ENCODE data around the gene HSPBP1.
"Not testable (repeated sequence)": the region's sequence is repeated elsewhere in the genome, so short reads cannot be mapped to it uniquely, and the experiment has no call there.

Gene HSPBP1

GRCh38 chr19:55231391-55232285 is 48.3 kb downstream of the HSPBP1 start:
- no peak for DNase-seq

GRCh38 chr19:55230780-55231179 is 49.1 kb downstream of the HSPBP1 start:
- DNase-seq: no peak

GRCh38 chr19:55230329-55230728 is 49.6 kb downstream of the HSPBP1 start:
- no peak for DNase-seq

GRCh38 chr19:55229789-55230182 is 50.1 kb downstream of the HSPBP1 start:
- no peak for DNase-seq

- DNase-seq: no peak
Observed at GRCh38 chr19:55229145-55229788, 50.6 kb downstream of the HSPBP1 start.

GRCh38 chr19:55228403-55229031 is 51.4 kb downstream of the HSPBP1 start, which contains the start of gene TMEM86B:
TMEM86B (minus strand) TSS chr19:55228763; CDS start chr19:55228741, 22 bp downstream.
- DNase-seq: no peak

- no peak for DNase-seq
Observed at GRCh38 chr19:55228015-55228391, 51.9 kb downstream of the HSPBP1 start.

- no peak for DNase-seq
Observed at GRCh38 chr19:55227241-55228014, 52.5 kb downstream of the HSPBP1 start.

GRCh38 chr19:55226788-55227187 is 53.1 kb downstream of the HSPBP1 start:
- DNase-seq: no peak

GRCh38 chr19:55226273-55226672 is 53.6 kb downstream of the HSPBP1 start:
- no peak for DNase-seq

GRCh38 chr19:55225415-55225958 is 54.4 kb downstream of the HSPBP1 start:
- DNase-seq: no peak

- DNase-seq: not testable (repeated sequence)
Observed at GRCh38 chr19:55224679-55225414, 55.1 kb downstream of the HSPBP1 start.

GRCh38 chr19:55224038-55224665 is 55.8 kb downstream of the HSPBP1 start:
- no peak for DNase-seq

GRCh38 chr19:55223291-55224037 is 56.4 kb downstream of the HSPBP1 start:
- no peak for DNase-seq

GRCh38 chr19:55220525-55220924 is 59.4 kb downstream of the HSPBP1 start:
- no peak for DNase-seq

GRCh38 chr19:55216461-55217198 is 63.3 kb downstream of the HSPBP1 start:
- DNase-seq: peak; percentile 54 to 78

GRCh38 chr19:55213547-55213946 is 66.4 kb downstream of the HSPBP1 start:
- no peak for DNase-seq

- no peak for DNase-seq
Observed at GRCh38 chr19:55212447-55212846, 67.5 kb downstream of the HSPBP1 start.
